Hepatic stellate cell (primary cell): ENCODE results near the gene CORO7.
"Not testable (repeated sequence)": the region's sequence is repeated elsewhere in the genome, so short reads cannot be mapped to it uniquely, and the experiment has no call there.

Experiments
- DNase-seq: peaks from one replicate; pipeline ENCODE4 v3.0.0; 2011; ENCODE audit warnings: low spot score

CORO7 gene

GRCh38 chr16:4353675-4354074 lies 62.7 kb downstream of the CORO7 start:
- DNase-seq = no peak

GRCh38 chr16:4352843-4353242 lies 63.6 kb downstream of the CORO7 start:
- no peak for DNase-seq

- DNase-seq = peak; percentile 78
Observed at GRCh38 chr16:4351880-4352279, 64.5 kb downstream of the CORO7 start.

GRCh38 chr16:4350787-4351659 lies 65.4 kb downstream of the CORO7 start, which contains the start of gene PAM16:
TSS of gene PAM16 (minus strand) at chr16:4351321. CDS start at chr16:4351234, 87 bp downstream.
- DNase-seq = peak; percentile 94

GRCh38 chr16:4350365-4350786 lies 66.0 kb downstream of the CORO7 start:
- DNase-seq = no peak

- DNase-seq = no peak
Observed at GRCh38 chr16:4349332-4349731, 67.1 kb downstream of the CORO7 start.

- DNase-seq = no peak
Observed at GRCh38 chr16:4347765-4348509, 68.5 kb downstream of the CORO7 start.

- no peak for DNase-seq
Observed at GRCh38 chr16:4347010-4347409, 69.4 kb downstream of the CORO7 start.

GRCh38 chr16:4345836-4346781 lies 70.3 kb downstream of the CORO7 start:
- no peak for DNase-seq

GRCh38 chr16:4344983-4345835 lies 71.2 kb downstream of the CORO7 start:
- peak; percentile 48 for DNase-seq

- not testable (repeated sequence) for DNase-seq
Observed at GRCh38 chr16:4344300-4344982, 72.0 kb downstream of the CORO7 start.

- DNase-seq = no peak
Observed at GRCh38 chr16:4342866-4343744, 73.3 kb downstream of the CORO7 start.

GRCh38 chr16:4341250-4341649 lies 75.1 kb downstream of the CORO7 start:
- DNase-seq = no peak

GRCh38 chr16:4340443-4340842 lies 76.0 kb downstream of the CORO7 start:
- DNase-seq = no peak

- DNase-seq = no peak
Observed at GRCh38 chr16:4339909-4340308, 76.5 kb downstream of the CORO7 start.

- no peak for DNase-seq
Observed at GRCh38 chr16:4339455-4339854, 76.9 kb downstream of the CORO7 start.

- DNase-seq = no peak
Observed at GRCh38 chr16:4338712-4339299, 77.6 kb downstream of the CORO7 start.

GRCh38 chr16:4338125-4338582 lies 78.2 kb downstream of the CORO7 start:
- no peak for DNase-seq

- no peak for DNase-seq
Observed at GRCh38 chr16:4337540-4338088, 78.8 kb downstream of the CORO7 start.
